ENCODE measurements around the gene PTAR1.
A peak's percentile ranks its signal among the peaks of the same experiment; 100 is the strongest.
"Not testable (repeated sequence)": the region's sequence is repeated elsewhere in the genome, so short reads cannot be mapped to it uniquely, and the experiment has no call there.

The PTAR1 gene, protein sequence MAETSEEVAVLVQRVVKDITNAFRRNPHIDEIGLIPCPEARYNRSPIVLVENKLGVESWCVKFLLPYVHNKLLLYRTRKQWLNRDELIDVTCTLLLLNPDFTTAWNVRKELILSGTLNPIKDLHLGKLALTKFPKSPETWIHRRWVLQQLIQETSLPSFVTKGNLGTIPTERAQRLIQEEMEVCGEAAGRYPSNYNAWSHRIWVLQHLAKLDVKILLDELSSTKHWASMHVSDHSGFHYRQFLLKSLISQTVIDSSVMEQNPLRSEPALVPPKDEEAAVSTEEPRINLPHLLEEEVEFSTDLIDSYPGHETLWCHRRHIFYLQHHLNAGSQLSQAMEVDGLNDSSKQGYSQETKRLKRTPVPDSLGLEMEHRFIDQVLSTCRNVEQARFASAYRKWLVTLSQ

DNA sequence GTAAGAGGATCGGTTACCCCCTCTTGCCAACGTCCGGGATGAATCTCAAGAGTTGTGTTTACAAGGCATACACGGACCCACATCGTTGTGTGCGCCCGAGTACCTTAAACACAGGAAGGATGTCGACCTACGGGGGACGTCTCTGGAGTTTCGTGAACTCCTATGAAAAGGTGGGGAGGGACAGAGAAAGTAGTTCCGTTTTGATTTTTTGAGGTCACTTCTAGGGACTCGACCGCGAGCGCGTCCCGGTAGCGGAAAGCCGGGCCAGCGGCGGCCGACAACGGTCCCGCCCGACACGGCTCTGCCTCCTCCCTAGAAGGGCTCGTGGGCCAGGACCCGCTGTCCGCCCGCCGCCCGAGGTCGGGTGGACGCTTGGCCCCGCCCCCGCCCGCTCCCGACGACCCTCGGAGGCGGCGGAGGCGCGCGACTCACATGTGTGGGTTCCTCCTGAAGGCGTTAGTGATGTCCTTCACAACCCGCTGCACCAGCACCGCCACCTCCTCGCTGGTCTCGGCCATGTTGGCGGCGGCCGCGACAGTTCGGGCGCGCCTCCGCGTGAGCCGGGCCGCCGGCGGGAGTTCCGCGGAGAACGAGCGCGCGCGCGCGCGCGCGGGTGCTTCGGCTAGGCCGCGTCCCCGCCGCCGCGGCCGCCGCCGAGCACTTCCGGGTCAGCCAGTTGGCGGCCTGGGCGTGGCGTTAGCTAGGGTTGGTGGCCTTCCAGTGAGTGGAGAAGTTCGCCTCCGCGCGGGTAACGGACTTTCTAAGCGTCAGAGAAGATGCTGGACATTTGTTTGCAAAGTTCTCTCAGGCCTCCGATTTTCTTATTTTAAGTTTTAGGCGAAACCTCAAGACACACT is at the start of gene PTAR1:
TSS of gene PTAR1 (minus strand) at position 591 of the 857 bp plus-strand sequence. CDS start at position 518, 73 bp downstream.
- DNase-seq: peak; percentile 91

- peak; percentile 28 for DNase-seq
Measured at GRCh38 chr9:69809304-69809863, 49.6 kb upstream of the PTAR1 start.

GRCh38 chr9:69806627-69807026 is 46.8 kb upstream of the PTAR1 start:
- no peak for DNase-seq

GRCh38 chr9:69805962-69806515 is 46.2 kb upstream of the PTAR1 start:
- no peak for DNase-seq

GRCh38 chr9:69801989-69802388 is 42.2 kb upstream of the PTAR1 start:
- no peak for DNase-seq

- DNase-seq: not testable (repeated sequence)
Measured at GRCh38 chr9:69800027-69800426, 40.2 kb upstream of the PTAR1 start.

DNA sequence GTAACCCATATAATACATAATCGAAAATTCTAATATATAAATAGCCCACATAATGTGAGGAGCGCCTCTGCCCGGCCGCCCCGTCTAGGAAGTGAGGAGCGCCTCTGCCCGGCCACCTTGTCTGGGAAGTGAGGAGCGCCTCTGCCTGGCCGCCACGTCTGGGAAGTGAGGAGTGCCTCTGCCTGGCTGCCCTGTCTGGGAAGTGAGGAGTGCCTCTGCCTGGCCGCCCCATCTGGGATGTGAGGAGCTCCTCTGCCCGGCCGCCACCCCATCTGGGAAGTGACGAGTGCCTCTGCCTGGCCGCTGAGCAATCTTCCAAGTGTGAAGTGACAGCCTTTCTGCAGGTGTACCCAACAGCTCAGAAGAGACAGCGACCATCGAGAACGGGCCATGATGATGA is 39.7 kb upstream of the PTAR1 start:
- DNase-seq: not testable (repeated sequence)

- DNase-seq: no peak
Measured at GRCh38 chr9:69798744-69799143, 38.9 kb upstream of the PTAR1 start.

- no peak for DNase-seq
Measured at GRCh38 chr9:69797675-69798074, 37.9 kb upstream of the PTAR1 start.

DNA sequence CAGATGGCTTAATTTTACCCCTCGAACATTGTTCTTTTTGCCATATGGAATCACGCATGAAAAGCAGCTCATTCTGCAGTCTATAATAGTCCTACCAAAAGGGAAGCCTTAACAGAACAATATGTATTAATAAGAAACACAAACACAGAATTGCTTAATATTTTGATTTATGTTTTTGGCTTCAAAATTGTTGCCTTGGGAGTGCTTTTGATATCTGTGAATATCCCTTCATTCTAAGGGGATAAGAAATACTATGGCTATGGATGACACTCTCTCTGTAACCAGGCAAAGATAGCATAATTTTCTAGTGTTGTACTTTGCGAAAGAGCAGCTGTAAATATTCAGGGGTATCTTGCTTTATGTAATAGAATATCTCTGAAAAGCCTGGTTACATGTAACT is 34.5 kb upstream of the PTAR1 start:
- no peak for DNase-seq

DNA sequence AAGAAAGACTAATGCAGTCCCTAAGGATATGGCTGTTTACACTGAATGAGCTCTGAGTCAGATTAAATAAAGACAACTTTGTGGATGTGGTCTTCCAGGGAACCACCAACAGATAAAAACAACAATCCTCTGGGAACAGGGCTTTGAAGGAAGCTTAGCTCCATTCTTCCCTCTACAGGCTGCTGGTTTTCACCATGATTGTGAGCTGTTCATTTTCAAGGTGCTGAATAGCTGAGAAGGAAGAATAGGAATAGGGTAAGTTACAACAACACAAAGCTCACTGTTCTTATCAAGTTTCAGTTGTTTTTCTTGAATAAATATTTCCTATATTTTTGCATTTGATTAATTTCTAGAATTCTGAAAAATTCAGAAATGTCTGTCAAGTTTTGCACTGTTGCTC is 25.9 kb upstream of the PTAR1 start:
- DNase-seq: no peak

DNA sequence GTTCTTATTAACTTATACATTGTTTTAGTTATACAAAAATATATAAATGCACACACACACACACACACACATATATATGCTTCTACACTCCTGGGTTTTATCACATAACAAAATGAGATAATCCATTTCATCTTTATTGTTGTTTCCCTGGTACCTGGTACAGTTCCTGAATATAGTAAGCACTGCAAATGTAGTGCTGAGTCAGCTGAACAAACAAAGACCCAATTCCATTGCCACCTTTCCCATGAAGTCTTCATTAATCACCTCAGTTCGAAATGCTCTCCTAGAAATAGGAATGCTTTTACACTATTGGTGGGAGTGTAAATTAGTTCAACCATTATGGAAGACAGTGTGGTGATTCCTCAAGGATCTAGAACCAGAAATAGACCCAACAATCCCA is 13.4 kb upstream of the PTAR1 start:
- DNase-seq: no peak

DNA sequence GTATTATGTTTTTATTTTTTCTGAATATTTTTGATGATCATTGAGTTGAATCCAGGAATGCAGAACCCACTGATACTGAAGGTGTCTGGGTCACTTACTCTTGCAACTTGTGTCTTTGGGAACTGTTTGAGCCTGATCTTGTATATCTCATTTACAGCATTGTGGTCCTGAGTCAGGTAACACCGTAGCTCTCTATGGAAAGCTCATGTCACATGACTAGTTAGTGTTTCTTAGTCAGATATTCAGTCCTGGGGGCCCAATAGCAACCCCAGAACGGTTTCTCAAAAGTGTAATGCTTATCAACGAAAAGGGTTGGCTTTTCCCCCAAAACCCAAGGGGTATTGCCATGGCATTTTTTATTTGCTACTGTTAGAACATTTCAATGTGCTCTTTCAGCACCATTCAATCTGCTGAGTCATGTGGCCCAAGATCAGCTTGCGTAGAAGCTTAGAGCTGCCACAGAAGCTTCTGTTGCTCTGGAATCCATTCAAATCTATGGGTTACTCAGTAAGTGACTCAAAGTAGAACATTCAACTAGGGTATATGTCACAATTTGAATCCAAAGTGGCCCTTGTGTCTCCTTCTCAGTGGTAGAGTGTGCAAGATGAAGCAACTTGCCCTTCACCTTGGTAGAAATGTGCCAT is 12.1 kb upstream of the PTAR1 start:
- no peak for DNase-seq

- no peak for DNase-seq
Measured at GRCh38 chr9:69768716-69769115, 8.9 kb upstream of the PTAR1 start.

DNA sequence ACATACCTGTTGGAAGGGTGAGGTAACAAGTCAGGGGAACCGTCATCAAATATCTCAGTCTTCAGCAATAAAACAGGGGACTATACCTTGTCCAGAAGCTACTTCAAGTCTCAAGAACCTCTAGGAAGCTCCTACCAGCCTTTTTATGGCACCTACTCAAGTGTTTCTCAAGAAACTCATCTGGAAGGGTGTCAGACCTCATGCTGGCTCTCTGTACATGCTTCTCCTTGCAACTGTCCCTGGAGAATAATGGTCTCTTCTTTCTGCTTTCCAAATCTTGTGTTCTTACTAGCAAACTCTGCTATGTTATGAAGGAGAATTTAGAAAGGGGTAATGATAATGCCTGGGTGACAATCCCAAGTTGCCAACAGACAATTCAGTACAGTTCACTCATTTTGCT is 8.3 kb upstream of the PTAR1 start:
- no peak for DNase-seq

- DNase-seq: not testable (repeated sequence)
Measured at GRCh38 chr9:69763862-69764261, 4.1 kb upstream of the PTAR1 start.

DNA sequence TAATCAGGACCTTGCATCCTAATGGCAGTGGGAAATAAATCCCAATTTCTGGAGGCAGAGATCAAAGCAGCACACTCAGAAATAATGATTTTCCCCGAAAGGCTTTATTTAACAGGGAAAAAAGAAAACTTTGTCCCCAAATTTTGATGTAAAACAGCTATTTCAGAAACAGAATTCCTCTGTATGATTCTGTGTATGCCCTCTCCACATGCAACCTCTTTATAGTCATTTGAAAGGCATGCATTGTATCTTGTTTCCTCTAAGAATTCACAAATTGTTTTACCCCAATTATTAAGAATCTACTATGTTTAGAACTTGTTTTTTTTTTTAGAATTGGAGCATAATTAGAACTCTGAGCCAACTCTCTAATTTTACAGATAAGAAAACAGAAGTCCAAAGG is 2.7 kb upstream of the PTAR1 start:
- DNase-seq: no peak

DNA sequence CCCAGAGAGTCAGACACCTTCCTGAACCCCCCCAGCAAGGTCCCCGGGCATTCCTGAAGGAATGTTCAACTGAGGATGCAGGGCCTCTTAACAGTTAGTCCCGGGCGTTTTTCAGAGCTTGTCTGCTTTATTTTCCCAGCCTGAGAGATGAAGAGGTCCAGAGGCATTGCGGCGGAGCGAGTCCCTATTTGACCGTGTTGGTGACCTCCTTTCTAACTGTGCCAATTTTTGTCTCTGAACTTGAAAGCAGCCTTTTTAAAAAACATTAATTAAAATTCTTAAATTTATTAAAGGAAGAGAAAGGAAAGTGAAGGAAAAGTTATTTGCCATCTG is 433 bp upstream of the PTAR1 start:
- no peak for DNase-seq

DNA sequence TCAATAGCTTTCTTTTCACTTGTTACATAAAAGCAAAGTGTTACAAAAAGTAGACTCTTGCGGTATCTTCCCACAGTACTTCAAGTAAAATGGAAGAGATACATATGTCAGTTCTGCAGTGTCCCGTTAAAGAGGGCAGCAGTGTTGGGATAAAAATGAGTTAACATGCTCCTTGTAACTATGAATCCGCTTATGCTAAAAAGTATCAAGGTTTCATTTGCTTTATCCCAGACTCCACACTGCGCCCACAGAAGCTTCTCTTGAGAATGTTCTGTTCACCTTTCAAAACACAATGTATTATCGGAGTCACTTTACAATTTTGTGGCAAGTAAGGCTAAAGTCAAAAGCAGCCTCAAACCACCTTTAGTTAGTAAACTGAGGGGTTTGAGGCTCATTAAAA is 790 bp downstream of the PTAR1 start:
- DNase-seq: no peak

DNA sequence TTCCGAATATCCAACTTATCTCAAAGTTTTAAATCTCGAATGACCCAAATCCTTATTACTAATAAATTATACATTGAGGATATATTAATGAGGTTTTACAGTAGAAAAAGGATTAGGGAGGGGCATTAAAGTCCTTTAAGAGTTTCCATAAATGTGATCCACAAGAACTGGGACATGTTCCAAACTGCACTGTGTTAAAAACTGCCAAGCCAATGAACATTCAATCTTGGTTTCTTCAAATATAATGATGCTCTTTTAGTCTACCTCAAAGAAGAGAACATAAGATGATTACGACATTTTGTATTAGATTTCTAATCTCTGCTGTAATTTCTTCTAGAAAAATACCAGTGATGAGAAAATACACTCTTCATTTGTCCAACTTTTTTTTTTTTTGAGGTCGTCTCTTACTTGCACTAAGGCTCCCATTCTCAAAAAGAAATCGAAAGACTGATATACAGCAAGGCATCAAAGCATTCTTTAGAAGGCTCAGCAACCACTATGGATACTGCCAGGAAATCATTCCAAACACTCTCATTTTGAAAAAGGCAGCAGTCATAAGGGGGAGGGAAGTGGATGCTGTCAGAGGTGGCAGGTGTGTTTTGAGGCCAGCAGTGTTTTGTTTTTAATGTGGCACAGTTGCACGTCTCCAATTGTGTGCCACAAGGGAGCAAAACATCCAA is 1.7 kb downstream of the PTAR1 start:
- DNase-seq: no peak

- DNase-seq: no peak
Measured at GRCh38 chr9:69755205-69755604, 4.6 kb downstream of the PTAR1 start.

DNA sequence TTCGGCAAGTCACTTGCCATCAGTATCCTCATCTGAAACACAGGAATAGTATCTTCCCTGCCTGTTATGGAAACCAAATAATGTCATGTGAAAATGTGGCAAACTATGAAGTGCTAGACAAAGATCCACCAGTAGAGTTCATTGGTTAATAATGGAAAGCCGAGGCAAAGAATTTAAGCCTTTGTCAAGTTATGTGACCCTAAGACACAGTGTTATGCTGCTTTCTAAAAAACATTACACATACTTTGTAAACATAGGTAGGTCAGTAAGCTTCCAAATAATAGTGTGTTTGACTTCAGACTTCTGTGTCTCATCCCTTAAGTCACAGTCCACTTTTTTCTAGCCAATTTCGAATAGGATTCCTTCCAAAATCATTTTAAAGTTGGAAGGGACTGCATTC is 6.0 kb downstream of the PTAR1 start:
- DNase-seq: no peak
